SK-N-SH treated with all-trans-retinoic acid at 6 μM for 48 hours (cell line): ENCODE measurements around the gene TBC1D2.

Experiments
- ATAC-seq: fragments of 200-7000 bp; cut with Tn5 transposase; 3 replicates; pipeline ENCODE4 v1.9.1; 2020; ENCODE audit warnings: mild to moderate bottlenecking, moderate library complexity
- ARNTL ChIP-seq: fragments of 450-650 bp; formaldehyde crosslinking; IDR thresholded peaks from 2 replicates; pipeline ENCODE4 v1.5.0; 2020; ENCODE audit warnings: low read depth, mild to moderate bottlenecking, moderate library complexity, borderline replicate concordance
- BACH2 ChIP-seq: fragments of 250-450 bp; sonication (Bioruptor Pico); IDR thresholded peaks from 2 replicates; pipeline ENCODE4 v1.9.0; 2021; ENCODE audit warnings: mild to moderate bottlenecking, borderline replicate concordance
- CSDC2 ChIP-seq: fragments of 250-450 bp; sonication (Bioruptor Pico); IDR thresholded peaks from 2 replicates; pipeline ENCODE4 v1.5.0; 2020; ENCODE audit warnings: mild to moderate bottlenecking, moderate library complexity
- CSRNP3 ChIP-seq: fragments of 250-450 bp; sonication (Bioruptor Pico); IDR thresholded peaks from 2 replicates; pipeline ENCODE4 v1.5.1; 2021; ENCODE audit warnings: mild to moderate bottlenecking, moderate library complexity
- ESRRG ChIP-seq: fragments of 250-450 bp; sonication (Bioruptor Pico); IDR thresholded peaks from 2 replicates; pipeline ENCODE4 v1.6.1; 2021; ENCODE audit warnings: mild to moderate bottlenecking
- PPARA ChIP-seq: fragments of 250-450 bp; sonication (Bioruptor Pico); IDR thresholded peaks from 2 replicates; pipeline ENCODE4 v1.5.0; 2020; ENCODE audit warnings: mild to moderate bottlenecking, borderline replicate concordance
- SNAI2 ChIP-seq: fragments of 250-450 bp; sonication (Bioruptor Pico); IDR thresholded peaks from 2 replicates; pipeline ENCODE4 v1.5.0; 2020; ENCODE audit warnings: mild to moderate bottlenecking, moderate library complexity
- TCF4 ChIP-seq: fragments of 250-450 bp; sonication (Bioruptor Pico); IDR thresholded peaks from 2 replicates; pipeline ENCODE4 v1.8.0; 2021; ENCODE audit warnings: mild to moderate bottlenecking, moderate library complexity, borderline replicate concordance
- TOX ChIP-seq: fragments of 250-450 bp; sonication (Bioruptor Pico); IDR thresholded peaks from 2 replicates; pipeline ENCODE4 v1.8.0; 2021; ENCODE audit warnings: mild to moderate bottlenecking, moderate library complexity, borderline replicate concordance
- ZC3H10 ChIP-seq: fragments of 250-450 bp; sonication (Bioruptor Pico); IDR thresholded peaks from 2 replicates; pipeline ENCODE4 v1.5.1; 2021; ENCODE audit warnings: mild to moderate bottlenecking, moderate library complexity
- ZFP3 ChIP-seq: fragments of 250-450 bp; sonication (Bioruptor Pico); IDR thresholded peaks from 2 replicates; pipeline ENCODE4 v1.5.0; 2020; ENCODE audit warnings: mild to moderate bottlenecking, moderate library complexity
- ZFP30 ChIP-seq: fragments of 450-650 bp; formaldehyde crosslinking; IDR thresholded peaks from 2 replicates; pipeline ENCODE4 v1.5.0; 2022; ENCODE audit warnings: mild to moderate bottlenecking, moderate library complexity
- ZNF70 ChIP-seq: fragments of 450-650 bp; formaldehyde crosslinking; IDR thresholded peaks from 2 replicates; pipeline ENCODE4 v1.5.0; 2020; ENCODE audit warnings: mild to moderate bottlenecking, moderate library complexity
- ZNF8 ChIP-seq: fragments of 450-650 bp; formaldehyde crosslinking; IDR thresholded peaks from 2 replicates; pipeline ENCODE4 v1.5.0; 2020; ENCODE audit warnings: mild to moderate bottlenecking, moderate library complexity
- TF ChIP-seq, protein P1 (sequence below): fragments of 250-450 bp; sonication (Bioruptor Pico); IDR thresholded peaks from 2 replicates; pipeline ENCODE4 v1.8.0; 2020; ENCODE audit warnings: mild to moderate bottlenecking, moderate library complexity, borderline replicate concordance
- TF ChIP-seq, protein P2 (sequence below): fragments of 250-450 bp; sonication (Bioruptor Pico); IDR thresholded peaks from 2 replicates; pipeline ENCODE4 v1.5.1; 2020; ENCODE audit warnings: low read depth, mild to moderate bottlenecking, moderate library complexity

Gene TBC1D2

DNA sequence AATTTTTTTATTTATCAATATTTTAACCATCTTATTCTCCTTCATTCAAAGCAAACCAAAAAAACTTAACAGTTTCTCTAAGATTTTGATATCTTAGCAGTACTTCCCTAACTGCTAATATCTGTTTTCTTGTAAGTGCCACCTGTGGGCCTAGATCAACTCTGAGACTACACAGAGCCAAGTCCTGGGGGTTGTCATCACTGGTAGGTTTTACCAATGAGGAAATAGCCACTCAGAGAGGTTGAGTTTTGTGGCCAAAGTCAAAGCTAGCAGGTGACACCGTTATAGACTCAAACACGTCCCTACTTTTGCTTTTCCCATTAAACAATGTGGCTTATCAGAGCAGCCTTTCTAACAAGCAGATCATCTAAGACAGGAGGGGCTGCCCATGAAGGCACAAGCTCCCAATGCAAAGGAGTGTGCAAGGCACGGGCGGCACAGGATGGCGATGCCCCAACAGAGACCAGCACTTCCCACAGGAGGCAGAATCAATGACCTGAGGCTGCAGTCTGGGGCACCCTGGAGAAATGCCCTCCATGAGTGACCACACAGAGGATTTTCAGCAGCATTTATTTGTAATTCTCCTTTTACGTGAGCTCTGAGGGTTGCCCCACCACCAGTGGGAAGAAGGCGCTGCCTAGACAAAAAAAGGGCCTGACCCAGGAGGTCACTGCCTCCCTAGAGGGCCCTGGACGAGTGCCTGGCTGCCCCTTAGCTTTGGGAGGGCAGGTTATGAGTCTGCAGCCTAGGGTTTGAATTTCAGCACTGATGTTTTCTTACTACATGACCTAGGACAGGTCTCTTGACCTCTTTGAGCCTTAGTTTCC is 7.4 kb downstream of the TBC1D2 start:
- TF ChIP-seq ZNF8 (no peak), SNAI2 (no peak), TOX (CRISPR knock-in tag) (no peak), ZFP30 (CRISPR knock-in tag) (no peak), CSRNP3 (CRISPR knock-in tag) (no peak), BACH2 (no peak), PPARA (CRISPR knock-in tag) (no peak), TCF4 (CRISPR knock-in tag) (no peak), CSDC2 (CRISPR knock-in tag) (no peak), ZFP3 (CRISPR knock-in tag) (no peak)
- TF ChIP-seq, protein P1, sequence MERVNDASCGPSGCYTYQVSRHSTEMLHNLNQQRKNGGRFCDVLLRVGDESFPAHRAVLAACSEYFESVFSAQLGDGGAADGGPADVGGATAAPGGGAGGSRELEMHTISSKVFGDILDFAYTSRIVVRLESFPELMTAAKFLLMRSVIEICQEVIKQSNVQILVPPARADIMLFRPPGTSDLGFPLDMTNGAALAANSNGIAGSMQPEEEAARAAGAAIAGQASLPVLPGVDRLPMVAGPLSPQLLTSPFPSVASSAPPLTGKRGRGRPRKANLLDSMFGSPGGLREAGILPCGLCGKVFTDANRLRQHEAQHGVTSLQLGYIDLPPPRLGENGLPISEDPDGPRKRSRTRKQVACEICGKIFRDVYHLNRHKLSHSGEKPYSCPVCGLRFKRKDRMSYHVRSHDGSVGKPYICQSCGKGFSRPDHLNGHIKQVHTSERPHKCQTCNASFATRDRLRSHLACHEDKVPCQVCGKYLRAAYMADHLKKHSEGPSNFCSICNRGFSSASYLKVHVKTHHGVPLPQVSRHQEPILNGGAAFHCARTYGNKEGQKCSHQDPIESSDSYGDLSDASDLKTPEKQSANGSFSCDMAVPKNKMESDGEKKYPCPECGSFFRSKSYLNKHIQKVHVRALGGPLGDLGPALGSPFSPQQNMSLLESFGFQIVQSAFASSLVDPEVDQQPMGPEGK (CRISPR knock-in tag) = no peak
- TF ChIP-seq, protein P2, sequence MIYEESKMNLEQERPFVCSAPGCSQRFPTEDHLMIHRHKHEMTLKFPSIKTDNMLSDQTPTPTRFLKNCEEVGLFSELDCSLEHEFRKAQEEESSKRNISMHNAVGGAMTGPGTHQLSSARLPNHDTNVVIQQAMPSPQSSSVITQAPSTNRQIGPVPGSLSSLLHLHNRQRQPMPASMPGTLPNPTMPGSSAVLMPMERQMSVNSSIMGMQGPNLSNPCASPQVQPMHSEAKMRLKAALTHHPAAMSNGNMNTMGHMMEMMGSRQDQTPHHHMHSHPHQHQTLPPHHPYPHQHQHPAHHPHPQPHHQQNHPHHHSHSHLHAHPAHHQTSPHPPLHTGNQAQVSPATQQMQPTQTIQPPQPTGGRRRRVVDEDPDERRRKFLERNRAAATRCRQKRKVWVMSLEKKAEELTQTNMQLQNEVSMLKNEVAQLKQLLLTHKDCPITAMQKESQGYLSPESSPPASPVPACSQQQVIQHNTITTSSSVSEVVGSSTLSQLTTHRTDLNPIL (CRISPR knock-in tag) = no peak
- TF ChIP-seq, all 23 proteins: peak for 0

DNA sequence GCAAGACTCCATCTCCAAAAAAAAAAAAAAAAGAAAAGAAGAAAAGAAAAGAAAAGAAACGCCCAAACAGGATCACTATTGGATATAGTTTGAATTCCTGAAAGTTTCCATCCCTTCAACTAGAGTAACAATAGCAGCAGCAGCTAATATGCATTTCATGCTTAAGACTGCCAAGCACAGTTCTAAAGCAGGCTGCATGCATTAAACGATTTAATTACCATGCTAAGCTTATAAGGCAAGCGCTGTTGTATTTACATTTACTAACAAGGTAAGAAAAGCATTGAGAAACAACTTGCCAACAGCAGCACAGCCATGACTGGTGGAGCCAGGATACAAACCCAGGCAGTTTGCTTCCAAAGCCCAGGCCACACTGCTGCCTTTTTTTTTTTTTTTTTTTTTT is 13.0 kb downstream of the TBC1D2 start:
- ATAC-seq = no peak
- TF ChIP-seq ZC3H10 (CRISPR knock-in tag) = no peak
- TF ChIP-seq, protein P1 (CRISPR knock-in tag) = no peak
- TF ChIP-seq, protein P2 (CRISPR knock-in tag) = no peak

More for the DNA sequence above, 7.4 kb downstream of the TBC1D2 start:
- no peak for ATAC-seq

DNA sequence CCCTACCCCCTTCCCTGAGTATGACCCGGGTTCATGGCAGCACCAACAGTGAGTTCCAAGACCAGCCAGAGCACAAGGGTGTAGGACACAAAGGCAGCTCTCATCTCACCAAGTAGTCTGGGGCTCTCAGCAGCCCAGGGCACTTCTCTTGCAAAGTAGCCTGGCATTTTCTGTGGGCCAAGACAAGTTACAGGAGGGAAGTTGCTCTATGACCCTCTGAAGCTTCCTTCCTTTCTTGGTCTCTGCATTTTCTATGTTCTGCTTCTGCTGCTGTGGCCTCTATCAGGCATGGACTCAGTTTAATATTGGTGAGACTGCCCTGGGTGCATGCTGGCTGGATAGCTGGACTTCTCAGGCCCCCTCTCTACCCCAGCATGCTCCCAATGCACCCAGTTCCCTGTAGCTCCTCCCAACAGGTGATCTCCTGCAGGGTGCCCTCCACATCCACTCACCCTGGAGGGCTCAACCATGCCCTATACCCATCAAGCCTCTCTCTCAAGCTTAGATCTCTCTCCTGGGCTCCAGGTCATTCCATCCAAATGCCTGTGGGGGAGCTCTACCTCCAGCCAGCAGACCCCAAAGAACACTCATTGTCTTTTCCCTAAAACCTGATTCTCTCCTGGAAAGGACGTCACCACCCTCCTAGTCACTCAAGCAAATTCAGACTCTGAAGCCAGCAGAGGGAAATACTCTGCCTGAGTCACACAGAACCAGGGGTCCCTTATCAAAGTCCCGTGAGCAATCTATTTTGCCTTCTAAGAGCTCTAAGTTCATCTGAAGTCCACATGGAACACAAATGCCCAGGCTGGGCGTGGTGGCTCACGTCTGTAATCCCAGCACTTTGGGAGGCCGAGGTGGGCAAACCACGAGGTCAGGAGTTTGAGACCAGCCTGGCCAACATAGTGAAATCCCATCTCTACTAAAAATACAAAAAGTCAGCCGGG is 13.8 kb downstream of the TBC1D2 start:
- TF ChIP-seq ZNF70 = no peak
- TF ChIP-seq ZNF8 = no peak
- no peak for TF ChIP-seq TCF4 (CRISPR knock-in tag)
- TF ChIP-seq, protein P2 (CRISPR knock-in tag) = no peak
- no peak for TF ChIP-seq ARNTL (CRISPR knock-in tag)
- TF ChIP-seq ESRRG (CRISPR knock-in tag) = no peak
- 0 out of 3 replicates have a peak, but pooled peaks have one; percentile 31 for ATAC-seq
